ENCODE results near the gene KRTCAP2. TPM values are rescaled to one million over a fixed set of nuclear protein-coding genes. Genes with fewer than 3 reads are reported as not detected.

KRTCAP2 gene
- total RNA-seq, 2 donors from 2014 or later: 106 to 112 TPM

- no peak for TF ChIP-seq CTCF (IDR thresholded peaks at IDR 0.05)
- H3K9me3 ChIP-seq: no peaks in the 10 kb centered on the region
- H3K36me3 ChIP-seq: no peaks in the 10 kb centered on the region
- no peaks in the 10 kb centered on the region for H3K27me3 ChIP-seq (replicated peaks; ENCODE audit: insufficient read depth)
- H3K27ac ChIP-seq: no peak overlapping the region
- peaks cover 27 to 47% of the 10 kb centered on the region in 2 donors for H3K4me1 ChIP-seq (ENCODE audit: control insufficient read depth in 1 of 2, low read depth in 2 of 2)
- DNase-seq (ENCODE audit: low spot score) (no peak), ATAC-seq (ENCODE audit: insufficient number of reproducible peaks, low FRiP score, low read depth) (no peak)
- H3K4me3 ChIP-seq: no peak overlapping the region
These were observed 41.2 kb downstream of the KRTCAP2 start for GRCh38 chr1:155131856-155132255.

DNA sequence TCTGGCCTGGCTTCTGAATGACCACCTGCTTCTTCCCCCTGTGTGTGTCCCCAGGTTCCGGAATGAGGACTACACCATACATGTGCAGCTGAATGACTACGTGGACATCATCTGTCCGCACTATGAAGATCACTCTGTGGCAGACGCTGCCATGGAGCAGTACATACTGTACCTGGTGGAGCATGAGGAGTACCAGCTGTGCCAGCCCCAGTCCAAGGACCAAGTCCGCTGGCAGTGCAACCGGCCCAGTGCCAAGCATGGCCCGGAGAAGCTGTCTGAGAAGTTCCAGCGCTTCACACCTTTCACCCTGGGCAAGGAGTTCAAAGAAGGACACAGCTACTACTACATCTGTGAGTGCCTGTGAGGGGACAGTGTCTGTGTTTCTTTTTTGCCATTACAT lies 41.8 kb downstream of the KRTCAP2 start:
- Histone ChIP-seq H3K27ac (no peak overlapping the region), H3K4me1 (ENCODE audit: control insufficient read depth in 1 of 2, low read depth in 2 of 2) (peaks cover 24 to 49% of the 10 kb centered on the region in 2 donors), H3K4me3 (no peak overlapping the region), H3K36me3 (no peaks in the 10 kb centered on the region), H3K9me3 (no peaks in the 10 kb centered on the region), H3K27me3 (replicated peaks; ENCODE audit: insufficient read depth) (no peaks in the 10 kb centered on the region)
- ATAC-seq (ENCODE audit: insufficient number of reproducible peaks, low FRiP score, low read depth) (no peak), DNase-seq (ENCODE audit: low spot score) (no peak)
- no peak for TF ChIP-seq CTCF (IDR thresholded peaks at IDR 0.05)

- no peaks in the 10 kb centered on the region for H3K36me3 ChIP-seq
- no peaks in the 10 kb centered on the region for H3K9me3 ChIP-seq
- DNase-seq (ENCODE audit: low spot score): no peak
- TF ChIP-seq CTCF (IDR thresholded peaks at IDR 0.05): no peak
- H3K27ac ChIP-seq: peak overlapping the region in 1 of 2 donors; percentile 5
- H3K4me1 ChIP-seq (ENCODE audit: control insufficient read depth in 1 of 2, low read depth in 2 of 2): peaks cover 24 to 53% of the 10 kb centered on the region in 2 donors
- H3K4me3 ChIP-seq: peak overlapping the region; percentile 80
- H3K27me3 ChIP-seq (replicated peaks; ENCODE audit: insufficient read depth): no peaks in the 10 kb centered on the region
- no peak for ATAC-seq (ENCODE audit: insufficient number of reproducible peaks, low FRiP score, low read depth)
These were observed 42.7 kb downstream of the KRTCAP2 start for GRCh38 chr1:155130272-155131006.

DNA sequence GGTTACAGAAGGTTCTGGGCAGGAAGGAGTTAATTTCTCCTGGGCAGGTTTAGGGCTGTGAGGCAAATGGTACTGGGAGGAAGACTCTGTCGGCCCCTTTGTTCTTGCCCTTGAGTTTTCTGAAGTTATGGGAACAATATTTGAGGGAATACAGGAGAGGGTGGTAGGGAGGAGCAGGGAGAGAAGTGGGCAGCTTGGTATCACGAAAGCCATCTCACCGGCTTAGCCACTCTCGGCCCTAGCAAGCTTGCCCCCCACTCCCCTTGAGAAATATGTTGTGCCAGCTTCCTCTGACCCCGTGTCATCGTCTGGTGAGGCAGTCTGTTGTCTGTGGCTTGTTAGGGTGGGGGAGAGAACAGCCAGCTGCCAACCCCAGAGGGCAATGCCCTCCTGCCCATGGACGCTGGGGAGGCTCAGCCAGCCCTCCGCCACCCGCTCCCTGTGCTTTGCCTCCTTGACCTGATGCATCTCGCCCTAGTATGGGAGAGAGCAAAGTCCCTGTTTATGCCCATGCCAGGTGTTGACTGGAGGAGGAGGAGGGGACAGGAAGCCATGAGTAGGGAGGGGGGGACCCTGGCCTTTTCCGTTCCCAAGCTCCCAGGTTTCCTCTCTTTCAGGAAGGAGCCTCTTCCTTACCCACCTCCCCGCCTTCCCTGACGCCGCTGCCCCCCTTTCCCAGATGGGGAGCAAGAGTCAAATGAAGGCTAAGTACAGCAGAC lies 44.2 kb downstream of the KRTCAP2 start:
- H3K9me3 ChIP-seq: no peaks in the 10 kb centered on the region
- no peak overlapping the region for H3K27ac ChIP-seq
- DNase-seq (ENCODE audit: low spot score) (no peak), ATAC-seq (ENCODE audit: insufficient number of reproducible peaks, low FRiP score, low read depth) (no peak)
- peaks cover 17 to 43% of the 10 kb centered on the region in 2 donors for H3K4me1 ChIP-seq (ENCODE audit: control insufficient read depth in 1 of 2, low read depth in 2 of 2)
- no peaks in the 10 kb centered on the region for H3K36me3 ChIP-seq
- no peaks in the 10 kb centered on the region for H3K27me3 ChIP-seq (replicated peaks; ENCODE audit: insufficient read depth)
- peak overlapping the region; percentile 80 for H3K4me3 ChIP-seq
- no peak for TF ChIP-seq CTCF (IDR thresholded peaks at IDR 0.05)

DNA sequence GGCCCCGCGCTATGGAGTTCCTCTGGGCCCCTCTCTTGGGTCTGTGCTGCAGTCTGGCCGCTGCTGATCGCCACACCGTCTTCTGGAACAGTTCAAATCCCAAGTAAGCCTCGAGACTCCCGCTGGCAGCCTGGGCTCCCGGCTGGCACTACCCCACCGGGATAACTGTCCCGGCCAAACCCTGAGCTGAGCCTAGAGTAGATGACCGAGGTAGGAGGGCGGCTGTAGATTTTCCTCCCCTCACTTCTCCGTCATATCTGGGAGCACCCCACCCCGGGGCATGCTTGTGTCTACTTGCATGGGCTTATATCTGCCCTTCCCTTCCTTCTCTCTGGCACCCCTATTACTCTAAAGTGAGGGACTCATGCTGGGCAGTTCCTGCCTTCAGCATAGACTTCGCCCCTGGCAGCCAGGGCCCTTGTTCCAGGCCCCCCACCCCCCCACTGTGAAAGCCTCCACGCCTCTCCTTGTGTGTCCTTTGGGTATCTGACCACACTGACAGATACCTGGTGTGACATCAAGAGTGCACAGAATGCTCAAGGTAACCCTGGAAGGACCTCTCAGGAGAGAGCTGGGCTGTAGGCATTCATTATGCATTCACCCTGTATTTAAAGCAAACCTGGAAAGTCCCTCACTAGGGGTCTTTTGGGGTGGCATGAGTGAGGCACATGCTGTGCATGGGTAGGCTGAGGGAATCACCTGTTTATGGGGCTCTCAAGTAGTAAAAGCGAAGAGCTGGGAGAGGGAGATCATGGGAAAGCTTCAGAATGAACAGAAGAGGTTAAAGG lies 44.9 kb downstream of the KRTCAP2 start:
- no peak for TF ChIP-seq CTCF (IDR thresholded peaks at IDR 0.05)
- H3K36me3 ChIP-seq: no peaks in the 10 kb centered on the region
- H3K4me3 ChIP-seq: peak overlapping the region; percentile 80
- H3K27ac ChIP-seq: peak overlapping the region in 1 of 2 donors; percentile 37
- H3K27me3 ChIP-seq (replicated peaks; ENCODE audit: insufficient read depth): no peaks in the 10 kb centered on the region
- peaks cover 17 to 43% of the 10 kb centered on the region in 2 donors for H3K4me1 ChIP-seq (ENCODE audit: control insufficient read depth in 1 of 2, low read depth in 2 of 2)
- DNase-seq (ENCODE audit: low spot score) (no peak), ATAC-seq (ENCODE audit: insufficient number of reproducible peaks, low FRiP score, low read depth) (no peak)
- no peaks in the 10 kb centered on the region for H3K9me3 ChIP-seq

All from thoracic aorta (tissue), 2 donors.